Measurements from ENCODE around the gene NFATC3.

GRCh38 chr16:68226116-68226515 lies 140.9 kb downstream of the NFATC3 start:
- TF ChIP-seq, protein P1, sequence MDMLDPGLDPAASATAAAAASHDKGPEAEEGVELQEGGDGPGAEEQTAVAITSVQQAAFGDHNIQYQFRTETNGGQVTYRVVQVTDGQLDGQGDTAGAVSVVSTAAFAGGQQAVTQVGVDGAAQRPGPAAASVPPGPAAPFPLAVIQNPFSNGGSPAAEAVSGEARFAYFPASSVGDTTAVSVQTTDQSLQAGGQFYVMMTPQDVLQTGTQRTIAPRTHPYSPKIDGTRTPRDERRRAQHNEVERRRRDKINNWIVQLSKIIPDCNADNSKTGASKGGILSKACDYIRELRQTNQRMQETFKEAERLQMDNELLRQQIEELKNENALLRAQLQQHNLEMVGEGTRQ (IDR thresholded peaks at IDR 0.05; ENCODE audit: low read length), result no peak
- TF ChIP-seq JUND (IDR thresholded peaks at IDR 0.05; ENCODE audit: low read length), result no peak
- TF ChIP-seq, protein P2, sequence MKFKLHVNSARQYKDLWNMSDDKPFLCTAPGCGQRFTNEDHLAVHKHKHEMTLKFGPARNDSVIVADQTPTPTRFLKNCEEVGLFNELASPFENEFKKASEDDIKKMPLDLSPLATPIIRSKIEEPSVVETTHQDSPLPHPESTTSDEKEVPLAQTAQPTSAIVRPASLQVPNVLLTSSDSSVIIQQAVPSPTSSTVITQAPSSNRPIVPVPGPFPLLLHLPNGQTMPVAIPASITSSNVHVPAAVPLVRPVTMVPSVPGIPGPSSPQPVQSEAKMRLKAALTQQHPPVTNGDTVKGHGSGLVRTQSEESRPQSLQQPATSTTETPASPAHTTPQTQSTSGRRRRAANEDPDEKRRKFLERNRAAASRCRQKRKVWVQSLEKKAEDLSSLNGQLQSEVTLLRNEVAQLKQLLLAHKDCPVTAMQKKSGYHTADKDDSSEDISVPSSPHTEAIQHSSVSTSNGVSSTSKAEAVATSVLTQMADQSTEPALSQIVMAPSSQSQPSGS (IDR thresholded peaks at IDR 0.05; ENCODE audit: low read length), result no peak
- no peak for TF ChIP-seq CTCF (IDR thresholded peaks at IDR 0.05; ENCODE audit: control extremely low read depth in 1 of 3, insufficient read depth in 1 of 3, low read depth in 1 of 3, low read length in 3 of 3)
- no peak for TF ChIP-seq EZH2 (IDR thresholded peaks at IDR 0.05; ENCODE audit: low read depth, low read length, severe bottlenecking)
- TF ChIP-seq RNF2 (IDR thresholded peaks at IDR 0.05; ENCODE audit: borderline replicate concordance, low read depth, low read length, missing control alignments, poor library complexity, severe bottlenecking), result no peak
- TF ChIP-seq POLR2A (IDR thresholded peaks at IDR 0.05; ENCODE audit: control extremely low read depth in 1 of 2, low read depth in 2 of 2, low read length in 2 of 2), result no peak
- no peak for TF ChIP-seq ATF3 (IDR thresholded peaks at IDR 0.05; ENCODE audit: insufficient read depth, low read depth, low read length)
- TF ChIP-seq BRCA1 (IDR thresholded peaks at IDR 0.05; ENCODE audit: low read depth, low read length), result no peak

All from H1 (cell line).